ENCODE measurements around the gene HSD11B1.
"Not testable (repeated sequence)": the region's sequence is repeated elsewhere in the genome, so short reads cannot be mapped to it uniquely, and the experiment has no call there.

Gene HSD11B1

DNA sequence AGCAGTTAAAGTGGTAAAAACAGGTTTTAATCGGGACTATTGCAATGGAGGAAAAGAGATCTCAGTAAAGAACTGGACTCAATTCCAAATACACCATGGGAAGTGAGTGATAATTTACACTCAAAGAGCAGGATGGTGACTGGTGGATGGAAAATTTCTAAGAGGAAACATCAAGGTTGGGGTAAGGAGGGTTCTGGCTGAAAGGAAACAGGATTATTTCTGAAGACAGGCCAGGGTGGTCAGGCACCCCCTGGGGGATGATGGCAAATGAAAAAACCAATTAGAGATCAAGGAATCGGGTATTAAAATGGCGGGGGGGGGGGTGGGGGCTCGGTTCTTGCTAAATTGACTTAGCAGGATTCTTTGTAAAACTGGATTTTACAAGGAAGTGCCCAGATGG lies 12.3 kb upstream of the HSD11B1 start:
- DNase-seq (ENCODE audit: low spot score), result no peak

- peak; percentile 72 for DNase-seq (ENCODE audit: low spot score)
These were observed 11.7 kb upstream of the HSD11B1 start for GRCh38 chr1:209692745-209693504.

DNA sequence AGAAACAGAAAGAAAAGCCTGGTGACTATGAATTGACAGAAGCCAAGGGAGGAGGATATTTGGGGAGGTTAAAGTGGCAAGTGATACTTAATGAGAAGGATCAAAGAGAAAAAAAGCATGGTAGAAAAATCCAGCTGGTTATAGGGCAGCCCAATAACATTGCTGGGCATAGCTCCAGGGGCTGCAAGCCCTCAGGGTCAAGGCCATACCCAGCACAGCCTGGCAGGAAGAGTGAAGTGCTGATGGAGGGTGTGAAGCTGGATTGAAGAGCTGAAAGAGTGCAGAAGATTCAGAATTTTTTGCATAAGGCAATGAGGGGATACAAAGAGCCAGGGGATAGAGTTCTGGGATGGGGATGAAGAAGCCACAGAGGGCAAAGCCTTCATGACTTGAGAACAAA lies 8.0 kb upstream of the HSD11B1 start:
- no peak for DNase-seq (ENCODE audit: low spot score)

- no peak for DNase-seq (ENCODE audit: low spot score)
These were observed 7.5 kb upstream of the HSD11B1 start for GRCh38 chr1:209697126-209697525.

- DNase-seq (ENCODE audit: low spot score), result not testable (repeated sequence)
These were observed 4.0 kb upstream of the HSD11B1 start for GRCh38 chr1:209700686-209701085.

DNA sequence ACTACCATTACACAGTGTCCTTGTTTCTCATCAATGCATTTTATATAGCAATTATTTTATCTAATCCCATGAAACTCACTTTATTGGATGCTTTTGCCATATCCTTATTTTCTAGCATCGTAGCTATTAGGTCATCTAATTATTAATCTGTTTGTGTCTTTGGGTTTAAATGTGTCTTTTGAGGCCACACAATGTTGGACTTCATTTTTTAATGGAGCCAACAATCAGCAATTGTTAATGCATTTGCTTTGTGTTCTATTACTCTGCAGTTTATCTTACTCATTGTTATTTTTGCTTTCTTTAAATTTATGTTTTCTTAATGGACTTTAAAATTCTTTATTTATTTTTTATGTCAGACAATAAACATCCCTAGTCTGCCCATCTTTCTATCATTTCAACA lies 1.8 kb upstream of the HSD11B1 start:
- no peak for DNase-seq (ENCODE audit: low spot score)

- DNase-seq (ENCODE audit: low spot score), result no peak
These were observed 677 bp upstream of the HSD11B1 start for GRCh38 chr1:209703834-209704504.

DNA sequence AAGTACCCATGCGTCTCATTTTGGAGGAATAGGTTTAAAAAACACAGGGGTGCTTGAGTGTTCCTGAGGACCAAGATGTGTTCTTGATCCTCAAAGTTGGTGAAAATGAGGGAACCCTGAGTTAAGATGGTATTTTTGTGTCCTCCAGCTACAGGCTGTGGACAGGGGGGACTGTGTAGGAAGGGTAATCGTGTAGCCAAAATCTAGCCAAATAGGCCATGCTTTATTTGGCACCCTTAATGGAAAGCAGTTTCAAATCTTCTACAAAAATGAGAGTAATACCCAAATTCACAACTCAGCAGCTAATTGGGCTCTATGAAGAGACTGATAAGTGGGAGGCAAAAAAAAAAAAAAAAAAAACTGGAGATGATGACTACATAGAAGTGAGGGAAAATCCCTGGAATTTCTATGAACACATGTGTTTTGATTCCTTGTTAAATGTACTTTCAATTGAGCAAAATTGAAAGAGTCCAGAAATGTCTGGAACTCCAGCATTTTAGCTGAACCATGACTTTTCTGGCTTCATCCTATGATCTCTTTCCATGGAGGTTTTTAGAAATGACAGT lies 470 bp downstream of the HSD11B1 start:
- no peak for DNase-seq (ENCODE audit: low spot score)

DNA sequence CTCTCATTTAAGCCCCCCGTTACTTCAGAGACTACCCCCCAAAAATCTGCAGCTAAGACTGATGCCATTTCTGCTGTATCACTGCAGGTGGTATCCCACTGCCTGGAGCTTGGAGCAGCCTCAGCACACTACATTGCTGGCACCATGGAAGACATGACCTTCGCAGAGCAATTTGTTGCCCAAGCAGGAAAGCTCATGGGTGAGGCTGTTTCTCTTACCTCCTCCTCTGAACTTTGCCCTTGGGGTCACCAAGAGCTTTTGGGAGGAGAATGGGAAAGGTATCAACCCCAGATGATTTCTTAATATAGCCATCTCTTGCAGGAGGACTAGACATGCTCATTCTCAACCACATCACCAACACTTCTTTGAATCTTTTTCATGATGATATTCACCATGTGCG lies 2.0 kb downstream of the HSD11B1 start:
- DNase-seq (ENCODE audit: low spot score), result no peak

GRCh38 chr1:209707308-209707707 lies 2.7 kb downstream of the HSD11B1 start:
- DNase-seq (ENCODE audit: low spot score), result no peak

DNA sequence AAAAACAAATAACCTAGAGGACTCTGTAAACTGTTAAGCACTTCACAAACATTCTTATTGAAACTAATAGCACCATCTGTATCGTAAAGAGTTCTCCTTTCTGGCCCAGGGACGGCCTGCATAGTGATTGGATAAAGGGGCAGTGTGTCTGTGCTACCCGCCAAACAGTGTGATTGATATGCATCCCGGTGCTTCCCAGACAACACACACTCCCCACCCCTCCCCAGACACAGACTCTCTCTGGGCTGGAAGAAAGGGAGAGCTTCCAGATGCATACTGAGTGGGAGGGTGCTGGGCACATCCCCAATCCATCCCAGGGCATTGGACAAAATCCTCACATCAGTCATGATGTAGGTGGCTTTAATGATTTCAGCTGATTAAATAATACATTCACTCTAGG lies 3.7 kb downstream of the HSD11B1 start:
- no peak for DNase-seq (ENCODE audit: low spot score)

DNA sequence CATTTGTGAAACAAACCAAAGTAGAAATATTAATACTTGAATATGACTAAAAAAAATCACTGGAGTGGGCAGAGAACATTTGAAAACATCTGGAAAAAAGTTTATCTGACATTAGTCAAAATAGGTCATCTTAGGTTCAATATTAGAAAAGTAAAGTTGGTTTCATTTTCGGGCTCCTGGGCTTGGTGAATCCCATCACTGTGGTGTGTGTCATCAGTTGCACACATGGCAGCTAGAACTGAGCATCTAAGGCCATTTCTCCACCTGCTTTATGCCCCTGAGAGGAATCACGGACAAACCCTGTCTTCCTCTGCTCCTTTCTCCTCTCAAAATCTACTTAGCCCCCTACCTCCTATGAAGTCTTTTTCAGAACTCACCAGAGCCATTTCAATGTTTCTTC lies 5.4 kb downstream of the HSD11B1 start:
- no peak for DNase-seq (ENCODE audit: low spot score)

DNA sequence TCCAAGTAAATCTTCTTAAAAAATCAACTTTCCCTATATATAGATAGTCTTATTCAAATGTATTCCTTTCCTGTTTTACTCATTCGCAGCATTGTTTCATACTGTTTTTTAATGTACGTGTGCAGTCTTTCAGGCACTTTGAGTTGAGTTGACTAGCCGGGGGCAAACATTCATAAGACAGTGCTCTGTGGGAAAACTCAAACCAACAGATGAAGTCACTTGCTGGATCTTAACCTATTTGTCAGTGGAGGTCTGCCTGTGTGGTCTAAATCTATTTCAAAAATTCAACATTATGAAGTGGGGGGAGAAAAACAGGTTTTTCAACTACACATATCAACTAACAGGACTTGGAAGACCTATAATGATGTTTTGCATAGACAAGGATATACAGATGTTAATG lies 6.2 kb downstream of the HSD11B1 start:
- no peak for DNase-seq (ENCODE audit: low spot score)

- no peak for DNase-seq (ENCODE audit: low spot score)
These were observed 9.7 kb downstream of the HSD11B1 start for GRCh38 chr1:209714338-209714737.

DNA sequence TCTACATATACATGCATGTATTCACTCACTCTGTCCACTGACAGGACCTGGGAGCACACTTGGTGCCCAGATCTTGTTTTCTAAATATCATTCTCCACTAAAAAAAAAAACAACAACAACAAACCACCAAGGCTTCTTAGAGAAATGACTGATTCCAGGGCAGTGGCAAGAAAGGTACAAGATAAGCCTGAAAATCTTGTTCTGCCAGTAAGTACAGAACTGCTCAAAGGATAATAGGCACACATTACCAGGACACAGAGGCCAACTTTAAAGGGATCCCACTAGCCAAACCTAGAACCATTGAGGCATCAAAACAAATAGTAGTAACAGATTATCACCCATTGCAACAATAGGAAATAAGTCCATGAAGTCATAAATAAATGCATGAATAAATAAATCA lies 10.7 kb downstream of the HSD11B1 start:
- no peak for DNase-seq (ENCODE audit: low spot score)

DNA sequence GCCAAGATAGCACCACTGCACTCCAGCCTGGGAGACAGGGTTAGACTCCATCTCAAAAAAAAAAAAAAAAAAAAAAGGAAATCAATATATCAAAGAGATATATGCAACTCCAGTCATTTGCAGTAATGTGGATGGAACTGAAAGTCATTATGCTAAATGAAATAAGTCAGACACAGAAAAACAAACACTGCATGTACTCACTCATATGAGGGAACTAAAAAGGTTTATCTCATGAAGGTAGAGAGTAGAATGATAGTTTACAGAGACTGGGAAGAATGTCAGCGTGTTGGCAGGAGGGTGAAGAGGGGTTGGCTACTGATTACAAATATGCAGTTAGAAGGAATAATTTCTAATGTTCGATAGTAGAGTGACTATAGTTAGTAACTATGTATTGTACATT lies 13.2 kb downstream of the HSD11B1 start:
- no peak for DNase-seq (ENCODE audit: low spot score)

GRCh38 chr1:209720326-209720725 lies 15.7 kb downstream of the HSD11B1 start:
- DNase-seq (ENCODE audit: low spot score), result no peak

DNA sequence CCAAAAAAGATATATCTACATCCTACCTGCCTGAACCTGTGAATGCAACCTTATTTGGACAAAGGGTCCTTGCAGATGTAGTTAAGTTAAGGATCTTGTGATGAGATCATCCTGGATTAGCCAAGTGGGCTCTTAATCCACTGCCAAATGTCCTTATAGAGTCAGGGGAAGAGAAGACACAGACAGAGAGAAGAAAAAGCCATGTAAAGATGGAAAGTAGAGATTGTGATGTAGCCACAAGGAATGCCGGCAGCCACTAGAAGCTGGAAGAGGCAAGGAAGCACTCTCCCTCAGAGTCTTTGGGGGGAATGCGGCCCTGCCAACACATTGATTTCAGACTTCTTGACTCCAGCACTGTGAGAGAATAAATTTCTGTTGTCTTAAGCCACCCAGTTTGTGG lies 16.2 kb downstream of the HSD11B1 start:
- DNase-seq (ENCODE audit: low spot score), result no peak

GRCh38 chr1:209721323-209721722 lies 16.7 kb downstream of the HSD11B1 start:
- no peak for DNase-seq (ENCODE audit: low spot score)

GRCh38 chr1:209723265-209723664 lies 18.6 kb downstream of the HSD11B1 start:
- no peak for DNase-seq (ENCODE audit: low spot score)

DNA sequence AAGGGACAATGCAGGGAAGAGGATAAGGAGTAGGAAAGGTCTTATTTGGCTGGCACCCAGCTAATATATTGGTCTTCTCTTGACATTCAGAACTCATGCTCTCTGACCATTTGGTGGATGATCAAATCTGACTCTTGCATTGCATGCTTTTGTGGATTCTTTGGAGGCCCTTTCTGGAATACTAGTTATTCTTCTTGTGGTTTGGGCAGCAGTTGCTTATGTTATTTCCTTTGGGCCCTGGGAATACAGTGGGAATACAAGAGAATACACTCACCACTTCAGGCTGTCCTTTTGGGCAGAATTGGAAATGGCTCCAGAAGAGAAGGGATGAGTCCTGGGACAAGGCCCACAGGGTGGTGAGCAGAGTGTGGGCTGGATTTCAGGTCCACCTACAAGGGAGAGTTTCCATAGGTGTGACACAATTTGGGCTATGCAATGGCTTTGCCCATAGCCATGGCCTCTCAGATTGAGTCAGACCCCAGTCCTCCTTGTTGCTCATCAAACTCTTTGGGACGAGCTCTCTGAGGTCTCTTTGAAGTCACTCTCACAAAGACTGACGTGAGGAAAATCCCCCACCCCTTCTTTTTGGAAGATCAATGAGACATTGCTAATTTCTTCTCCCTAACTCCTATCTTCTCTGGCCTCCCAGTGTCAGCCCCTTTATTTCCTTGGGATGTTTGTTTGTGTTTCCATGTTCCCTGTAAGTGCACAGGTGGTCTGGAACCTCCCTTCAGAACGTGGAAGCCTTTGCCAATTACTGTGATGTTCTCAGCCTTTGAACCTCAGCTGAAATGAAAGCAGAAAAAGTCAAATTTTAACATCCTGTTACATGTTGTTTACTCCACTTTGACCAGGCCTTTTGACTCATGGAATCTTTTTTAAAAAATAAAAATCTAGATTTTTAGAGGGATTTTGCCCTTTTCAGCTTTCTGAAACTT lies 19.4 kb downstream of the HSD11B1 start:
- DNase-seq (ENCODE audit: low spot score), result no peak

GRCh38 chr1:209727286-209727685 lies 22.6 kb downstream of the HSD11B1 start:
- DNase-seq (ENCODE audit: low spot score), result no peak

Measured in ecto neural progenitor cell (in vitro differentiated cells).